ENCODE data around the gene ZNF644. TPM values are rescaled to one million over a fixed set of nuclear protein-coding genes. Genes with fewer than 3 reads are reported as not detected.
"Not testable (repeated sequence)": the region's sequence is repeated elsewhere in the genome, so short reads cannot be mapped to it uniquely, and the experiment has no call there.

Gene ZNF644
- total and polyA plus RNA-seq, 11 donors = 15.2 to 46.6 (median 31.4) TPM

DNA sequence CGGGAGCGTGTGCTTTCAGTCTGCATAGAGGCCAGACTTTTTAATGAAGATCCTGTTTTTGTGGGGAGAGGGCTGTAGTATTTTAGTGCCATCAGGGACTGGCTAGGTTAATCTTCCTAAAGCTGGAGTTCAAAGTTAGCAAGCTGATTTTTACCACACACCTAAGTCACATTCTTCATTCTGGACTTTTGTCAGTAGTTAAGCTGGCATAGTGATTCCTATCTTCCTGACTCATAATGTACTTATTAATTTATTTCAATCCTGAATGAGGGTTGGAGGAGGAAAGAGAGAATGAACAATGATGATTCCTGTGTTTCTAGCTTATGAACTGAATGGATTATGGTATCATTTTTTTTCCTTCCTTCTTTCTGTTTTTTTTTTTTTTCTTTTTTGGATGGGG is 24.9 kb upstream of the ZNF644 start:
- intact Hi-C loops (cut with DNase I) = loop anchor here in 1 of 10 donors (10.0 kb wide), 1 partner anchor 108 kb away; no protein-coding TSS in a partner anchor
- no peak for TF ChIP-seq POLR2A (IDR thresholded peaks at IDR 0.05)
- TF ChIP-seq, protein P1, sequence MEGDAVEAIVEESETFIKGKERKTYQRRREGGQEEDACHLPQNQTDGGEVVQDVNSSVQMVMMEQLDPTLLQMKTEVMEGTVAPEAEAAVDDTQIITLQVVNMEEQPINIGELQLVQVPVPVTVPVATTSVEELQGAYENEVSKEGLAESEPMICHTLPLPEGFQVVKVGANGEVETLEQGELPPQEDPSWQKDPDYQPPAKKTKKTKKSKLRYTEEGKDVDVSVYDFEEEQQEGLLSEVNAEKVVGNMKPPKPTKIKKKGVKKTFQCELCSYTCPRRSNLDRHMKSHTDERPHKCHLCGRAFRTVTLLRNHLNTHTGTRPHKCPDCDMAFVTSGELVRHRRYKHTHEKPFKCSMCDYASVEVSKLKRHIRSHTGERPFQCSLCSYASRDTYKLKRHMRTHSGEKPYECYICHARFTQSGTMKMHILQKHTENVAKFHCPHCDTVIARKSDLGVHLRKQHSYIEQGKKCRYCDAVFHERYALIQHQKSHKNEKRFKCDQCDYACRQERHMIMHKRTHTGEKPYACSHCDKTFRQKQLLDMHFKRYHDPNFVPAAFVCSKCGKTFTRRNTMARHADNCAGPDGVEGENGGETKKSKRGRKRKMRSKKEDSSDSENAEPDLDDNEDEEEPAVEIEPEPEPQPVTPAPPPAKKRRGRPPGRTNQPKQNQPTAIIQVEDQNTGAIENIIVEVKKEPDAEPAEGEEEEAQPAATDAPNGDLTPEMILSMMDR (IDR thresholded peaks at IDR 0.05) = no peak
- Histone ChIP-seq H3K4me3 (no peak overlapping the region), H3K9me3 (peaks cover 0 to 17% (median 4%) of the 10 kb centered on the region in 12 donors), H3K36me3 (no peaks in the 10 kb centered on the region), H3K27ac (no peak overlapping the region), H3K27me3 (no peaks in the 10 kb centered on the region), H3K4me1 (no peaks in the 10 kb centered on the region)
- DNase-seq (no peak), ATAC-seq (no peak)
- WGBS, 4 donors = 70 to 89% (median 74%) methylated on average over 2 of the region's 2 CpGs

DNA sequence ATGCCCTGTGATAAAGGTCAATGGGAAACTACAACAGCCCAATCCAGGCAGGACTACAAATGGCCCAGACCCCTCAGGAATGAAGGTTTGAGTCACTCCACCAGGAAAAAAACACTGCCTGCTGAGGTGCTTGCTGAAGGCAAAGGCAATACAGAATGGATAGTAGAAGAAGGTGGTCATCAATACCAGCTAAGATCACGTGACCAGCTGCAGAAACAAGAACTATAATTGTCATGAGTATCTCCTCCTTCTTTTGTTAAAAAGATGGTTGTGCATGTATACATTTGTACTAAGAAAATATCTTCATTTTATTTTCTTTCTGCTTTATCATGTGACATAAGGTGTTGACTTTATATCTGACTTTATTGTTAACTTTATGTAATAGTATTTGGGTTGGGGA is 23.4 kb upstream of the ZNF644 start:
- intact Hi-C loops (cut with DNase I) = loop anchor here in 1 of 10 donors (10.0 kb wide), 1 partner anchor 110 kb away; no protein-coding TSS in a partner anchor
- WGBS, 4 donors = 82 to 96% (median 89%) methylated on average over 1 of the region's 1 CpG
- Histone ChIP-seq H3K4me3 (no peak overlapping the region), H3K27me3 (no peaks in the 10 kb centered on the region), H3K4me1 (no peaks in the 10 kb centered on the region), H3K27ac (no peak overlapping the region), H3K9me3 (peaks cover 0 to 24% (median 4%) of the 10 kb centered on the region in 12 donors), H3K36me3 (no peaks in the 10 kb centered on the region)
- TF ChIP-seq POLR2A (IDR thresholded peaks at IDR 0.05) = no peak
- TF ChIP-seq, protein P1 (IDR thresholded peaks at IDR 0.05) = no peak
- DNase-seq = no peak
- no peak for ATAC-seq

DNA sequence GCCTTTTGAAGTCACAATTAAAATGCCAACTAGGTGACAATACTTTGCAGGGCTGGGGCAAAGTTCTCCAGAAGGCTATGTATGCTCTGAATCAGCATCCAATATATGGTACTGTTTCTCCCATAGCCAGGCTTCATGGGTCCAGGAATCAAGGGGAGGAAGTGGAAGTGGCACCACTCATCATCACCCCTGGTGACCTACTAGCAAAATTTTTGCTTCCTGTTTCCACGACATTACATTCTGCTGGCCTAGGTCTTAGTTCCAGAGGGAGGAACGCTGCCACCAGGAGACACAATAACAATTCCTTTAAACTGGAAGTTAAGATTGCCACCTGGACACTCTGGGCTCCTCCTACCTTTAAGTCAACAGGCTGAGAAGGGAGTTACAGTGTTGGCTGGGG is 22.9 kb upstream of the ZNF644 start:
- not testable (repeated sequence) for H3K4me1 ChIP-seq, H3K27ac ChIP-seq, H3K27me3 ChIP-seq, H3K4me3 ChIP-seq, DNase-seq, ATAC-seq, H3K36me3 ChIP-seq
- peaks cover 0 to 24% (median 4%) of the 10 kb centered on the region in 12 donors for H3K9me3 ChIP-seq
- WGBS, 4 donors = 52 to 74% (median 59%) methylated on average over 2 of the region's 2 CpGs
- intact Hi-C loops (cut with DNase I) = loop anchor here in 1 of 10 donors (10.0 kb wide), 1 partner anchor 110 kb away; no protein-coding TSS in a partner anchor

DNA sequence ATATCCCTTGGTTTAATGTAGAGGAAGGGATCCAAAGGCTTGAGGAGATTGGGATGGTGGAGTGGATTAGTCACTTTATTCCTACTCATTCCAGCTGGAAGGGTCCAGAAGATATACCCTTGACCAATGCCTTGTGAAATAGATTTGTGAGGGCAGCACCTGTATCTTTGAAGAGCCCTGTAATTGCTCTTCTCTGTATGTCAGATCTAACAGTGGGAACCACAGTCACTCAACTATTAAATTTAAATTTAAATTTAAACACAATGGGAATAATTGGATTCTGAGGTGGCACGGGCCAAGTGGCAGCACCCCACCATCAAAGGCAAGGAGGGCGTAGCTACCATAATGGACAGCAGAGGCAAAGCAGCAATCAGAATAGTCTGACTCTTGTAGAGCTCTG is 20.5 kb upstream of the ZNF644 start:
- not testable (repeated sequence) for H3K27ac ChIP-seq
- WGBS, 4 donors = 57 to 73% (median 65%) methylated on average over 2 of the region's 2 CpGs
- intact Hi-C loops (cut with DNase I) = loop anchor here in 1 of 10 donors (10.0 kb wide), 1 partner anchor 112 kb away; no protein-coding TSS in a partner anchor

DNA sequence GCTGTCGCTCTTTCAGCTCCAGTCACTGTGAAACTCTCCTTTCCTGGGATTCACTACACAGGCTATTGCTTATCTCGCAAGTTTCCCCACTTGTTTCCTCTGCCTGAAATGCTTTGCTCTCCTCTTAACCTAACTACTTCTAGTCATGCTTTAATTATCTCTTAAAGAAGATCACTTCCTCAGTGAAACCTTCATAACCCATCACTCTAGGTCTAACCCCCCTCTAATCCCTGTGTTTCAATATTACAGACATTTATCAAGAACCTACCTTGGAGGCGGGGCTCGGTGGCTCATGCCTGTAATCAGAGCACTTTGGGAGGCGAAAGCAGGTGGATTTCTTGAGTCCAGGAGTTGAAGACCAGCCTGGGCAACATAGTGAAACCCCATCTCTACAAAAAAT is 16.7 kb upstream of the ZNF644 start:
- DNase-seq = no peak
- Histone ChIP-seq H3K27ac (no peak overlapping the region), H3K36me3 (no peaks in the 10 kb centered on the region), H3K9me3 (peaks cover 0 to 24% (median 4%) of the 10 kb centered on the region in 12 donors), H3K4me1 (no peaks in the 10 kb centered on the region), H3K4me3 (no peak overlapping the region), H3K27me3 (no peaks in the 10 kb centered on the region)
- 80 to 87% (median 86%) methylated on average over 5 of the region's 5 CpGs for WGBS, 4 donors
- TF ChIP-seq, protein P1 (IDR thresholded peaks at IDR 0.05) = no peak
- TF ChIP-seq POLR2A (IDR thresholded peaks at IDR 0.05) = no peak
- intact Hi-C loops (cut with DNase I) = no loop called here
- ATAC-seq = no peak

More for the DNA sequence above, 20.5 kb upstream of the ZNF644 start:
- peaks cover 0 to 24% (median 4%) of the 10 kb centered on the region in 12 donors for H3K9me3 ChIP-seq
- DNase-seq, H3K4me1 ChIP-seq, H3K4me3 ChIP-seq, ATAC-seq, H3K36me3 ChIP-seq, H3K27me3 ChIP-seq: not testable (repeated sequence)

All from heart left ventricle (tissue), 16 donors.